H1 (cell line): Measurements from ENCODE around the gene SLC47A2. TPM values are rescaled to one million over a fixed set of nuclear protein-coding genes. Genes with fewer than 3 reads are reported as not detected.

Experiments
- CTCF ChIA-PET: fragments of 300-600 bp; sonication (Branson Sonifier 250); formaldehyde crosslinking; loops from one replicate; lab custom pipeline; 2021; ENCODE audit not compliant: partially characterized antibody; lab: Charles Lee
- POLR2A ChIA-PET: fragments of 300-600 bp; sonication (Branson Sonifier 250); formaldehyde crosslinking; loops from one replicate; lab custom pipeline; 2021; ENCODE audit warnings: inconsistent platforms; ENCODE audit not compliant: partially characterized antibody; lab: Charles Lee
- DNase-seq, 2 experiments: peaks; one replicate each; pipeline versions ENCODE4 v3.0.0 to v3.0.0-alpha.2; 2010 to 2022; ENCODE audit warnings: low spot score in 2 of 2, low read depth in 1 of 2, mixed read lengths in 1 of 2
- FAIRE-seq: peaks from 2 replicates; lab custom pipeline; 2011; peaks lifted over from hg19 to GRCh38; lab: Jason Lieb, UNC
- H2AFZ ChIP-seq: 2 replicates; pipeline ENCODE4 v1.8.1; 2012; ENCODE audit warnings: low read length, inconsistent platforms
- H2AK5ac ChIP-seq: 2 replicates; pipeline ENCODE4 v1.6.1; 2013; ENCODE audit warnings: low read depth, low read length
- H2BK120ac ChIP-seq: replicated peaks from 2 replicates; pipeline ENCODE3; 2013; ENCODE audit warnings: low read depth, low read length, inconsistent platforms
- H2BK12ac ChIP-seq: 2 replicates; pipeline ENCODE4 v1.6.1; 2013; ENCODE audit warnings: low read depth, low read length
- H2BK15ac ChIP-seq: 2 replicates; pipeline ENCODE4 v1.6.1; 2013; ENCODE audit warnings: low read length
- H2BK20ac ChIP-seq: 2 replicates; pipeline ENCODE4 v1.6.1; 2013; ENCODE audit warnings: low read length
- H2BK5ac ChIP-seq: 2 replicates; pipeline ENCODE4 v1.6.1; 2013; ENCODE audit warnings: low read depth, low read length
- H3K14ac ChIP-seq: 2 replicates; pipeline ENCODE4 v1.6.1; 2013; ENCODE audit warnings: inconsistent platforms; ENCODE audit not compliant: insufficient read length
- H3K18ac ChIP-seq: 2 replicates; pipeline ENCODE4 v1.6.1; 2013; ENCODE audit warnings: low read length; ENCODE audit errors: extremely low read depth
- H3K23ac ChIP-seq: 2 replicates; pipeline ENCODE4 v1.6.1; 2013; ENCODE audit warnings: inconsistent platforms; ENCODE audit not compliant: insufficient read length
- H3K23me2 ChIP-seq: 2 replicates; pipeline ENCODE4 v1.6.1; 2013; ENCODE audit warnings: low read depth, low read length
- H3K27ac ChIP-seq: 2 replicates; pipeline ENCODE4 v1.6.1; 2011; ENCODE audit warnings: low read depth, low read length, inconsistent platforms
- H3K27me3 ChIP-seq, 4 experiments: replicated peaks in 1 of 4; 1 replicate in 1 of 4; 2 replicates in 3 of 4; pipeline versions ENCODE4 v1.6.1 to v1.8.1; 2011 to 2013; ENCODE audit warnings: low read length in 3 of 4, mild to moderate bottlenecking in 3 of 4, inconsistent platforms in 2 of 4, mixed read lengths in 2 of 4, moderate library complexity in 1 of 4; ENCODE audit not compliant: control insufficient read depth in 3 of 4, insufficient read depth in 3 of 4; ENCODE audit errors: extremely low read depth in 1 of 4
- H3K36me3 ChIP-seq, 4 experiments: 2 replicates each; pipeline versions ENCODE4 v1.6.1 to v1.8.1; 2011 to 2013; ENCODE audit warnings: mild to moderate bottlenecking in 4 of 4, low read length in 3 of 4, moderate library complexity in 2 of 4, control low read depth in 1 of 4, inconsistent platforms in 1 of 4; ENCODE audit not compliant: insufficient read depth in 4 of 4, control insufficient read depth in 2 of 4
- H3K4ac ChIP-seq: replicated peaks from 2 replicates; pipeline ENCODE3; 2013; ENCODE audit warnings: low read length, low read depth, mixed read lengths, inconsistent platforms; ENCODE audit not compliant: insufficient read length
- H3K4me1 ChIP-seq, 4 experiments: replicated peaks in 1 of 4; 1 replicate in 1 of 4; 2 replicates in 3 of 4; pipeline versions ENCODE4 v1.6.1 to v1.8.1; 2011 to 2013; ENCODE audit warnings: low read length in 3 of 4, inconsistent platforms in 2 of 4, mixed read lengths in 1 of 4; ENCODE audit not compliant: insufficient read depth in 4 of 4, control insufficient read depth in 3 of 4
- H3K4me2 ChIP-seq, 2 experiments: 2 replicates each; pipeline versions ENCODE4 v1.6.1 to v1.8.1; 2011 to 2013; ENCODE audit warnings: low read depth in 2 of 2, low read length in 2 of 2, control low read depth in 1 of 2, inconsistent platforms in 1 of 2, mild to moderate bottlenecking in 1 of 2; ENCODE audit not compliant: insufficient read depth in 1 of 2
- H3K4me3 ChIP-seq, 4 experiments: fragments of 200-600, 300-600 bp in 1 of 4; sonication (generic), shearing (Covaris generic), sonication (Bioruptor Twin) in 1 of 4; 2 replicates each; pipeline versions ENCODE4 v1.5.1 to v1.8.1; 2011 to 2016; ENCODE audit warnings: low read length in 4 of 4, low read depth in 3 of 4, control low read depth in 2 of 4, inconsistent platforms in 2 of 4, mild to moderate bottlenecking in 2 of 4, mixed read lengths in 1 of 4, moderate library complexity in 1 of 4; ENCODE audit not compliant: insufficient read depth in 2 of 4; ENCODE audit errors: extremely low read depth in 1 of 4
- H3K56ac ChIP-seq: replicated peaks from 2 replicates; pipeline ENCODE3; 2013; ENCODE audit warnings: low read depth, mild to moderate bottlenecking, mixed read lengths, low read length, inconsistent platforms; ENCODE audit not compliant: insufficient read length
- H3K79me1 ChIP-seq: 2 replicates; pipeline ENCODE4 v1.6.1; 2013; ENCODE audit warnings: low read depth, low read length, control low read depth
- H3K79me2 ChIP-seq, 2 experiments: 2 replicates each; pipeline versions ENCODE4 v1.6.1 to v1.8.1; 2012 to 2013; ENCODE audit warnings: low read length in 2 of 2, mild to moderate bottlenecking in 2 of 2, inconsistent platforms in 1 of 2; ENCODE audit not compliant: insufficient read depth in 2 of 2, control insufficient read depth in 1 of 2
- H3K9ac ChIP-seq, 4 experiments: replicated peaks in 1 of 4; 1 replicate in 1 of 4; 2 replicates in 3 of 4; pipeline versions ENCODE4 v1.6.1 to v1.8.1; 2011 to 2013; ENCODE audit warnings: low read depth in 3 of 4, low read length in 3 of 4, control low read depth in 2 of 4, mild to moderate bottlenecking in 2 of 4, moderate library complexity in 2 of 4, inconsistent platforms in 1 of 4; ENCODE audit errors: extremely low read depth in 1 of 4
- H3K9me3 ChIP-seq, 2 experiments: 2 replicates each; pipeline versions ENCODE4 v1.6.1 to v1.8.1; 2012 to 2013; ENCODE audit warnings: mild to moderate bottlenecking in 2 of 2, moderate library complexity in 2 of 2, control low read depth in 1 of 2, inconsistent platforms in 1 of 2, low read depth in 1 of 2, low read length in 1 of 2, mixed read lengths in 1 of 2; ENCODE audit not compliant: insufficient read depth in 2 of 2
- H4K20me1 ChIP-seq, 2 experiments: replicated peaks in 1 of 2; 2 replicates each; pipeline versions ENCODE3 to v1.8.1; 2011 to 2013; ENCODE audit warnings: inconsistent platforms in 2 of 2, low read length in 2 of 2, mild to moderate bottlenecking in 1 of 2; ENCODE audit not compliant: insufficient read depth in 2 of 2, control insufficient read depth in 1 of 2
- H4K5ac ChIP-seq: 2 replicates; pipeline ENCODE4 v1.6.1; 2013; ENCODE audit warnings: low read length, low read depth, mixed read lengths, inconsistent platforms; ENCODE audit not compliant: insufficient read length
- H4K8ac ChIP-seq: 2 replicates; pipeline ENCODE4 v1.8.0; 2013; ENCODE audit warnings: mild to moderate bottlenecking, moderate library complexity, low read length, inconsistent platforms; ENCODE audit not compliant: insufficient read depth; ENCODE audit errors: extremely low read depth
- H4K91ac ChIP-seq: replicated peaks from 2 replicates; pipeline ENCODE3; 2013; ENCODE audit warnings: low read length, mixed read lengths, inconsistent platforms; ENCODE audit not compliant: insufficient read length
- BACH1 ChIP-seq: IDR thresholded peaks from 2 replicates; pipeline ENCODE4 v1.6.1; 2012; ENCODE audit warnings: low read length, improper control_type of control experiment
- CREB1 ChIP-seq: IDR thresholded peaks from 2 replicates; pipeline ENCODE4 v1.6.1; 2012; ENCODE audit warnings: inconsistent platforms
- CTCF ChIP-seq, 3 experiments: IDR thresholded peaks; 1 replicate in 2 of 3; 2 replicates in 1 of 3; pipeline versions ENCODE4 v1.5.1 to v1.6.1; 2011; ENCODE audit warnings: low read length in 3 of 3, mild to moderate bottlenecking in 3 of 3, inconsistent platforms in 2 of 3, low read depth in 1 of 3, moderate library complexity in 1 of 3; ENCODE audit not compliant: insufficient read depth in 1 of 3; ENCODE audit errors: control extremely low read depth in 1 of 3
- EGR1 ChIP-seq: IDR thresholded peaks from 2 replicates; pipeline ENCODE4 v1.6.1; 2011; ENCODE audit warnings: low read depth, low read length, borderline replicate concordance
- EP300 ChIP-seq, 2 experiments: IDR thresholded peaks; 1 replicate in 1 of 2; 2 replicates in 1 of 2; pipeline ENCODE4 v1.6.1; 2011 to 2012; ENCODE audit warnings: low read depth in 2 of 2, low read length in 2 of 2, mild to moderate bottlenecking in 2 of 2, borderline replicate concordance in 1 of 2, inconsistent platforms in 1 of 2, moderate library complexity in 1 of 2
- FOSL1 ChIP-seq: IDR thresholded peaks from 2 replicates; pipeline ENCODE4 v1.6.1; 2011; ENCODE audit warnings: mild to moderate bottlenecking, low read depth, low read length, moderate library complexity; ENCODE audit not compliant: insufficient read depth
- HDAC2 ChIP-seq, 2 experiments: fragments of 300-600 bp in 1 of 2; sonication (generic) in 1 of 2; IDR thresholded peaks; 2 replicates each; pipeline ENCODE4 v1.6.1; 2011 to 2012; ENCODE audit warnings: low read depth in 2 of 2, low read length in 2 of 2, mild to moderate bottlenecking in 2 of 2, moderate library complexity in 2 of 2, borderline replicate concordance in 1 of 2, inconsistent platforms in 1 of 2
- POLR2A ChIP-seq, 2 experiments: IDR thresholded peaks; 1 replicate in 1 of 2; 2 replicates in 1 of 2; pipeline ENCODE4 v1.6.1; 2011; ENCODE audit warnings: low read depth in 2 of 2, low read length in 2 of 2, mild to moderate bottlenecking in 2 of 2; ENCODE audit errors: control extremely low read depth in 1 of 2
- SIRT6 ChIP-seq: IDR thresholded peaks from one replicate; pipeline ENCODE4 v1.7.1; 2012; ENCODE audit warnings: low read length, inconsistent platforms
- SP1 ChIP-seq: IDR thresholded peaks from 2 replicates; pipeline ENCODE4 v1.6.1; 2011; ENCODE audit warnings: low read depth, low read length
- SP2 ChIP-seq: IDR thresholded peaks from 2 replicates; pipeline ENCODE4 v1.6.1; 2012; ENCODE audit warnings: mild to moderate bottlenecking, low read length, inconsistent platforms
- WGBS, 2 experiments: shearing (Covaris generic) in 1 of 2; methylation state at CpG; one replicate each; pipeline versions ENCODE4 v1.1.6 to v1.1.7; 2013 to 2015; ENCODE audit warnings: low lambda C conversion rate in 2 of 2, mixed read lengths in 2 of 2, inconsistent platforms in 1 of 2, low coverage in 1 of 2, missing lambda C conversion rate in 1 of 2; ENCODE audit not compliant: insufficient replicate concordance in 2 of 2, insufficient coverage in 1 of 2, insufficient read length in 1 of 2; ENCODE audit errors: extremely low coverage in 1 of 2, missing lambda C conversion rate in 1 of 2; 5-methylcytosine and 5-hydroxymethylcytosine counted together
- polyA plus RNA-seq, 7 experiments: library from polyadenylated mRNA; depleted of rRNA in 3 of 7; stranded (reverse) in 5 of 7; unstranded in 2 of 7; fragments of >200 nt in 5 of 7; fragments of 200-250 nt in 2 of 7; gene quantifications; 1 replicate in 5 of 7; 2 replicates in 1 of 7; 4 replicates in 1 of 7; pipeline versions ENCODE4 v1.2.1 to v1.2.3, GENCODE V29; 2011 to 2013; ENCODE audit warnings: missing spikeins in 2 of 7, mixed read lengths in 2 of 7
- total RNA-seq: library from RNA; stranded (reverse); fragmentation: NEBNext Ultra II Directional; extraction: Animal tissue kit (Norgen Biotek cat#: 25700); gene quantifications from 2 replicates; pipeline ENCODE4 v1.2.1, GENCODE V29; 2021

Gene SLC47A2
- total and polyA plus RNA-seq, 2 of the 8 experiments (the other 6 are each of a cell fraction or from before 2014, with no cell fraction given), result not detected

GRCh38 chr17:19660219-19660870 lies 56.0 kb downstream of the SLC47A2 start:
- Histone ChIP-seq H3K4ac (no peak overlapping the region), H3K4me3 (no peak overlapping the region), H3K79me1 (peaks cover 3% of the 10 kb centered on the region), H2BK12ac (no peak overlapping the region), H3K23ac (no peak overlapping the region), H4K91ac (no peak overlapping the region), H2AFZ (no peak overlapping the region), H3K56ac (no peak overlapping the region), H3K18ac (no peak overlapping the region), H2BK20ac (no peak overlapping the region), H3K36me3 (peaks cover 2 to 43% (median 19%) of the 10 kb centered on the region in 4 experiments), H3K14ac (no peak overlapping the region), H4K8ac (no peak overlapping the region), H3K27ac (no peak overlapping the region), H4K5ac (no peak overlapping the region), H2BK5ac (no peak overlapping the region), H3K27me3 (no peaks in the 10 kb centered on the region), H2AK5ac (no peak overlapping the region), H3K9ac (no peak overlapping the region), H2BK15ac (no peak overlapping the region), H3K4me1 (peaks cover 0 to 7% (median 5%) of the 10 kb centered on the region in 4 experiments; a peak in 5 of 7 replicates), H4K20me1 (peaks cover 2 to 5% of the 10 kb centered on the region in 2 experiments), H3K23me2 (no peaks in the 10 kb centered on the region), H3K9me3 (peaks cover 0 to 4% of the 10 kb centered on the region in 2 experiments; a peak in 1 of 4 replicates), H3K79me2 (peaks cover 4 to 7% of the 10 kb centered on the region in 2 experiments; a peak in 2 of 4 replicates), H3K4me2 (no peak overlapping the region), H2BK120ac (no peak overlapping the region)
- no peak for FAIRE-seq
- 93% methylated on average over 6 of the region's 6 CpGs; no CpG with 5 or more reads in 1 of the 2 experiments for WGBS, 2 experiments
- DNase-seq, result no peak
- ChIA-PET CTCF (interaction anchor here (1.2 to 2.3 kb wide), 4 partner anchors 7 to 18 kb away, joined by 3 to 5 read pairs (median 4); partner anchors contain the start of gene ALDH3A2), POLR2A (no interaction called here)
- TF ChIP-seq EP300 (IDR thresholded peaks at IDR 0.05; ENCODE audit: borderline replicate concordance in 1 of 2, low read depth in 2 of 2, low read length in 2 of 2), result no peak
- no peak for TF ChIP-seq FOSL1
- no peak for TF ChIP-seq BACH1
- TF ChIP-seq CREB1, result no peak
- no peak for TF ChIP-seq EGR1
- TF ChIP-seq SP2, result no peak
- TF ChIP-seq SP1, result no peak
- TF ChIP-seq CTCF (IDR thresholded peaks at IDR 0.05; ENCODE audit: control extremely low read depth in 1 of 3, insufficient read depth in 1 of 3, low read depth in 1 of 3, low read length in 3 of 3), result no peak
- TF ChIP-seq SIRT6, result no peak
- TF ChIP-seq POLR2A (IDR thresholded peaks at IDR 0.05; ENCODE audit: control extremely low read depth in 1 of 2, low read depth in 2 of 2, low read length in 2 of 2), result no peak
- no peak for TF ChIP-seq HDAC2 (IDR thresholded peaks at IDR 0.05; ENCODE audit: borderline replicate concordance in 1 of 2, low read depth in 2 of 2, low read length in 2 of 2)
